ENCODE measurements around the gene RYR2.

DNA sequence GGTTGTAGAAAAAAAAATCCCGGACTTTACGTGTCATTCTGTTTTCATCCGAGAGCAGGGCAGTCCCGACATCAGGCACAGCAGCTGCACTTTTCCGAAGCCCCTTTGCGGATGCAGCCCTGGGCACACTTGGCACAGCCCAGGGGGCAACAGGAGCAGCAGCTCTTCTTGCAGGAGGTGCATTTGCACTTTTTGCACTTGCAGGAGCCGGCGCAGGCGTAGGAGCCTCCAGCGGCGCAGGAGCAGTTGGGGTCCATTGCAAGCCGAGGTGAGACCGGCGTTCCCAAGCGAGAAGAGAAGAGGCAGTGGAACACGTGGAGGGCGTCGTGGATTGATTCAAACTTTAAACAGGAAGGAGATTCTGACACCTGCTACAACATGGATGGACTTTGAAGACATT is 37.9 kb upstream of the RYR2 start, which contains the start of gene MT1HL1:
- TF ChIP-seq REST (IDR thresholded peaks at IDR 0.05; ENCODE audit: low read depth, low read length), result no peak
- TF ChIP-seq YY1 (IDR thresholded peaks at IDR 0.05; ENCODE audit: low read depth), result no peak
- TF ChIP-seq, protein P1, sequence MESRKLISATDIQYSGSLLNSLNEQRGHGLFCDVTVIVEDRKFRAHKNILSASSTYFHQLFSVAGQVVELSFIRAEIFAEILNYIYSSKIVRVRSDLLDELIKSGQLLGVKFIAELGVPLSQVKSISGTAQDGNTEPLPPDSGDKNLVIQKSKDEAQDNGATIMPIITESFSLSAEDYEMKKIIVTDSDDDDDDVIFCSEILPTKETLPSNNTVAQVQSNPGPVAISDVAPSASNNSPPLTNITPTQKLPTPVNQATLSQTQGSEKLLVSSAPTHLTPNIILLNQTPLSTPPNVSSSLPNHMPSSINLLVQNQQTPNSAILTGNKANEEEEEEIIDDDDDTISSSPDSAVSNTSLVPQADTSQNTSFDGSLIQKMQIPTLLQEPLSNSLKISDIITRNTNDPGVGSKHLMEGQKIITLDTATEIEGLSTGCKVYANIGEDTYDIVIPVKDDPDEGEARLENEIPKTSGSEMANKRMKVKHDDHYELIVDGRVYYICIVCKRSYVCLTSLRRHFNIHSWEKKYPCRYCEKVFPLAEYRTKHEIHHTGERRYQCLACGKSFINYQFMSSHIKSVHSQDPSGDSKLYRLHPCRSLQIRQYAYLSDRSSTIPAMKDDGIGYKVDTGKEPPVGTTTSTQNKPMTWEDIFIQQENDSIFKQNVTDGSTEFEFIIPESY (IDR thresholded peaks at IDR 0.05; ENCODE audit: borderline replicate concordance, low read depth), result no peak
- no peak for TF ChIP-seq CTCF (IDR thresholded peaks at IDR 0.05)
- TF ChIP-seq TCF12 (IDR thresholded peaks at IDR 0.05), result no peak
- TF ChIP-seq ELF1 (IDR thresholded peaks at IDR 0.05), result no peak
- no peak for TF ChIP-seq CHD2 (IDR thresholded peaks at IDR 0.05; ENCODE audit: low read length, partially characterized antibody)
- no peak for TF ChIP-seq RXRA (IDR thresholded peaks at IDR 0.05; ENCODE audit: borderline replicate concordance, low read depth)
- no peak for TF ChIP-seq RAD21 (IDR thresholded peaks at IDR 0.05; ENCODE audit: low read length)
- no peak for TF ChIP-seq IRF3 (IDR thresholded peaks at IDR 0.05; ENCODE audit: low read depth, low read length)
- no peak for TF ChIP-seq SMC3 (IDR thresholded peaks at IDR 0.05; ENCODE audit: low read depth, low read length)
- no peak for TF ChIP-seq TEAD4 (IDR thresholded peaks at IDR 0.05; ENCODE audit: borderline replicate concordance, insufficient read depth)
- no peak for TF ChIP-seq EP300 (IDR thresholded peaks at IDR 0.05; ENCODE audit: borderline replicate concordance in 1 of 2, low read depth in 1 of 2, low read length in 1 of 2)
- TF ChIP-seq, protein P2, sequence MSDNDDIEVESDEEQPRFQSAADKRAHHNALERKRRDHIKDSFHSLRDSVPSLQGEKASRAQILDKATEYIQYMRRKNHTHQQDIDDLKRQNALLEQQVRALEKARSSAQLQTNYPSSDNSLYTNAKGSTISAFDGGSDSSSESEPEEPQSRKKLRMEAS (IDR thresholded peaks at IDR 0.05; ENCODE audit: low read depth), result no peak

Data from SK-N-SH (cell line).